VCaP (cell line): ENCODE results near the gene WDFY4.
A peak's percentile ranks its signal among the peaks of the same experiment; 100 is the strongest.

Experiments
- H3K27ac ChIP-seq: fragments of 450-650 bp; 2 replicates; pipeline ENCODE4 v1.5.1; 2017
- CTCF ChIP-seq: fragments of 450-650 bp; conservative IDR thresholded peaks from 2 replicates; pipeline ENCODE4 v1.5.1; 2017; ENCODE audit warnings: mild to moderate bottlenecking, moderate library complexity

The WDFY4 gene

GRCh38 chr10:49010295-49010694 is 325.6 kb downstream of the WDFY4 start:
- no peak overlapping the region for H3K27ac ChIP-seq
- TF ChIP-seq CTCF: no peak

GRCh38 chr10:49010865-49011264 is 326.2 kb downstream of the WDFY4 start:
- TF ChIP-seq CTCF: no peak
- no peak overlapping the region for H3K27ac ChIP-seq

- H3K27ac ChIP-seq: no peak overlapping the region
- no peak for TF ChIP-seq CTCF
Measured at GRCh38 chr10:49011756-49012155, 327.1 kb downstream of the WDFY4 start.

GRCh38 chr10:49012603-49013002 is 327.9 kb downstream of the WDFY4 start:
- no peak for TF ChIP-seq CTCF
- no peak overlapping the region for H3K27ac ChIP-seq

GRCh38 chr10:49015700-49016099 is 331.0 kb downstream of the WDFY4 start:
- H3K27ac ChIP-seq: no peak overlapping the region
- TF ChIP-seq CTCF: no peak

GRCh38 chr10:49021685-49022084 is 337.0 kb downstream of the WDFY4 start:
- no peak overlapping the region for H3K27ac ChIP-seq
- TF ChIP-seq CTCF: no peak

- peak overlapping the region; percentile 52 for H3K27ac ChIP-seq
- no peak for TF ChIP-seq CTCF
Measured at GRCh38 chr10:49023071-49023470, 338.4 kb downstream of the WDFY4 start.

- TF ChIP-seq CTCF: no peak
Measured at GRCh38 chr10:49023752-49024151, 339.1 kb downstream of the WDFY4 start.

More at GRCh38 chr10:49023752-49024151, 339.1 kb downstream of the WDFY4 start:
- H3K27ac ChIP-seq: peak overlapping the region; percentile 52
